ENCODE results near the gene BTBD16.

The BTBD16 gene

GRCh38 chr10:122239578-122240257 lies 31.4 kb upstream of the BTBD16 start:
- DNase-seq (ENCODE audit: low spot score) = no peak
- TF ChIP-seq CTCF (IDR thresholded peaks at IDR 0.05; ENCODE audit: extremely low read depth, missing control alignments) = no peak

GRCh38 chr10:122240401-122240800 lies 30.7 kb upstream of the BTBD16 start:
- TF ChIP-seq CTCF (IDR thresholded peaks at IDR 0.05; ENCODE audit: extremely low read depth, missing control alignments) = no peak
- DNase-seq (ENCODE audit: low spot score) = no peak

DNA sequence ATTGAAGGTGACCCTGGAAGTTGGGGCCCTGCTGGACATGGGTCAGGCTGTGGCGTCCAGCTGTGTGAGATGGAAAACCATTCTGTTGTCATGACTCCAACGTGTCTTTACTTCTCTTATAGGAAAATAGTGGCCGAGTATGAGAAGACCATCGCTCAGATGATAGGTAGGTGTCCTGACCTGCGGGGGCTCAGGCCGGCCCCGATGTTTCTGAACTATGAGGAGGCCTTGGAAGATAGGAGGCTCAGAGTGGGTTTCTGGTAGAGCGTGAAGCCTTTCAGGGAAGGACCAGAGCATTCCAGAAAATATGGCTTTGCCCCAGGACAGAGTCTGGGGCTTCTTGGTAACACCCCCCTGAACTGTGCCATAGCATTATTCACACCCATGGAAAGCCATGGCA lies 29.3 kb upstream of the BTBD16 start:
- DNase-seq (ENCODE audit: low spot score) = no peak

GRCh38 chr10:122243550-122243949 lies 27.5 kb upstream of the BTBD16 start:
- TF ChIP-seq CTCF (IDR thresholded peaks at IDR 0.05; ENCODE audit: extremely low read depth, missing control alignments) = no peak

More for the DNA sequence above, 29.3 kb upstream of the BTBD16 start:
- TF ChIP-seq CTCF (IDR thresholded peaks at IDR 0.05; ENCODE audit: extremely low read depth, missing control alignments) = no peak

DNA sequence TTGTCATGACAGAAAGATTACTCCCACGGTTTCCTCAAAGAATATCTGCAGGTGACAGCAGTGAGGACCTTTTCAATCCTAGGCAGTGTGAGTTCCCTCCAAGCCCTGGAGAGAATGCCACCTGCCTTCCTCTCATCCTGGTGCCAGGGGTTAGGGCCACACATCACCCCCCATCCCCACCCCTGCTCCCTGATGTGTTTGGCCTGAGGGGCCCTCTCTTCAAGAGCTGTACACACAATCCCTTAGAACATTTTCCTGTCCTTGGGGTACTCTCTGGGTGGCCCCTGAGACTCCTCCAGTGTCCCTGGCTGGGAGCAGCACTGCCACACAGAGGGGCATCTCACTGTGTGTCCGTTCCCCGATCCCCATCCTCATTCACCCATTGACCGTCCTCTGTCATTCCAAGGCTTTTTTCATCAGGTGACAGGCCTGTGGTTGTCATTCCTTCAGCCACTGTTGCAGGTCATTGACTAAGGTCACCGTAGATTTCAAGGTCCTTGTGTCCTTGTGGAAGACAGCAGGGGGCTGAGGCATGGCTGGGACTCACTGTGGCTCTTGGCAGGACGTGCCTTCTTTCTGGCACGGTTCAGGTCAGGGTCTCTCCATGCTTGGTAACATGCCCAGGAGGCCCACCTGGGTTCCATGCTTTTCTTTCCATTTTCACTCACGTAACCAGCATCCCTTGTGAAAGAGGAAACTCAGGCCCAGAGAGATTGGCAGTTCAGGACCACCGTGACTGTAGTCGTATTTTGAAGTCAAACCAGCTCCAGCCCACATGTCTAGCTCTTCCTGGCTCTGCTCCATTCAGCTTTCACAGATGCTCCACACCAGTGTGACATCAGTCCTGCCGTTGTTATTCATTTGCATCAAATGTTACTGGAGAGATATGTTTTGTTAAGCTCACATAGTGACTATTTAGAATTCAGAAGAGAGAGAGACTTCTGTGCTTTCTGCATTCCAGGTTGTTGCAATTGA lies 26.8 kb upstream of the BTBD16 start:
- no peak for DNase-seq (ENCODE audit: low spot score)
- no peak for TF ChIP-seq CTCF (IDR thresholded peaks at IDR 0.05; ENCODE audit: extremely low read depth, missing control alignments)

More at GRCh38 chr10:122243550-122243949, 27.5 kb upstream of the BTBD16 start:
- DNase-seq (ENCODE audit: low spot score) = no peak

GRCh38 chr10:122245136-122245535 lies 26.0 kb upstream of the BTBD16 start:
- no peak for TF ChIP-seq CTCF (IDR thresholded peaks at IDR 0.05; ENCODE audit: extremely low read depth, missing control alignments)
- DNase-seq (ENCODE audit: low spot score) = no peak

DNA sequence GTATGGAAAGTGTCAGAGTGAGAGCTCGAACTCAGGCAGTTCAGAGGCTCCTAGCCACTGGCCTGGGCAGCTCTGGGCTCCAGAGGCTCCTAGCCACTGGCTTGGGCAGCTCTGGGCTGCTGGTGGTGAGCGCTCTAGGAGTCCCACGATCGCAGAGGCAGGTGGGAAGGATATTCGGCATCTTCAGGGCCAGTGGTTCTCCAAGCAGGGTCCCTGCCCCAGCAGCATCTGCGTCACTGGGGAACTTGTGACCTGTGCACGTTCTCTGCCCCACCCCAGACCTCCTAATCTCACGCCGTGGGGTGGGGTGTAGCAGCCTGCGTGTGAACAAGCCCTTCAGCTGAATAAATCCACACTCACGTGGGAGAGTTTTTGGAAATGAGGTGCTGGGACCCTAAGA lies 25.2 kb upstream of the BTBD16 start:
- TF ChIP-seq CTCF (IDR thresholded peaks at IDR 0.05; ENCODE audit: extremely low read depth, missing control alignments) = no peak
- no peak for DNase-seq (ENCODE audit: low spot score)

All from GM20000 (cell line).